ENCODE measurements around the gene HNRNPM.

The HNRNPM gene

GRCh38 chr19:8525401-8525684 lies 80.6 kb downstream of the HNRNPM start:
- Histone ChIP-seq H2AK5ac (ENCODE audit: low read depth, low read length) (no peak overlapping the region), H3K27ac (replicated peaks; ENCODE audit: low read length) (peak overlapping the region; percentile 79), H3K36me3 (replicated peaks in 1 of 2; ENCODE audit: control insufficient read depth in 2 of 2, insufficient read depth in 2 of 2, low read length in 2 of 2) (peaks cover 0 to 2% of the 10 kb centered on the region in 2 donors), H3K27me3 (ENCODE audit: control insufficient read depth in 3 of 3, insufficient read depth in 3 of 3, low read depth in 1 of 3, low read length in 3 of 3) (peaks cover 0 to 7% (median 0%) of the 10 kb centered on the region in 3 experiments), H3K23ac (ENCODE audit: low read depth, low read length, poor library complexity) (no peak overlapping the region), H2BK15ac (ENCODE audit: low read length) (no peak overlapping the region), H2BK120ac (ENCODE audit: low read depth, low read length) (no peak overlapping the region), H3K18ac (ENCODE audit: low read length) (peak overlapping the region; percentile 50), H3K4ac (ENCODE audit: low read length) (no peak overlapping the region), H4K8ac (ENCODE audit: low read depth, low read length) (no peak overlapping the region), H3K4me3 (ENCODE audit: low read length in 2 of 2) (peak overlapping the region in 1 of 2 donors; percentile 26), H3K14ac (ENCODE audit: low read length) (no peak overlapping the region), H3K9me3 (replicated peaks in 1 of 2; ENCODE audit: control insufficient read depth in 2 of 2, insufficient read depth in 1 of 2, low read depth in 1 of 2, low read length in 2 of 2) (peaks cover 0 to 1% of the 10 kb centered on the region in 2 donors), H2BK5ac (ENCODE audit: low read length) (no peak overlapping the region), H4K91ac (ENCODE audit: low read depth, low read length, poor library complexity) (no peak overlapping the region), H3K4me2 (ENCODE audit: insufficient read depth, low read length, poor library complexity, severe bottlenecking) (peak overlapping the region; percentile 50), H2BK12ac (ENCODE audit: low read length) (no peak overlapping the region), H3K4me1 (ENCODE audit: control insufficient read depth in 2 of 2, insufficient read depth in 1 of 2, low read depth in 1 of 2, low read length in 2 of 2) (peaks cover 6 to 9% of the 10 kb centered on the region in 2 donors), H2AFZ (ENCODE audit: low read length) (peak overlapping the region; percentile 85), H3K79me1 (ENCODE audit: low read depth, low read length) (peaks cover 11% of the 10 kb centered on the region), H3K9ac (ENCODE audit: low read depth, low read length, poor library complexity) (no peak overlapping the region)
- no CpG with 5 or more reads among the region's 15 CpGs for WGBS, 2 donors (ENCODE audit: extremely low coverage in 2 of 2, insufficient read length in 2 of 2, insufficient replicate concordance in 1 of 2)
- peak; percentile 100 for DNase-seq (ENCODE audit: low spot score)

GRCh38 chr19:8526345-8527091 lies 81.7 kb downstream of the HNRNPM start:
- DNase-seq (ENCODE audit: low spot score): peak; percentile 92
- peak overlapping the region; percentile 72 to 87 for H3K4me3 ChIP-seq (ENCODE audit: low read length in 2 of 2)
- H3K14ac ChIP-seq (ENCODE audit: low read length): no peak overlapping the region
- peak overlapping the region; percentile 95 for H3K9ac ChIP-seq (ENCODE audit: low read depth, low read length, poor library complexity)
- peak overlapping the region; percentile 94 for H2AFZ ChIP-seq (ENCODE audit: low read length)
- H3K23ac ChIP-seq (ENCODE audit: low read depth, low read length, poor library complexity): peak overlapping the region; percentile 97
- H3K27me3 ChIP-seq (ENCODE audit: control insufficient read depth in 3 of 3, insufficient read depth in 3 of 3, low read depth in 1 of 3, low read length in 3 of 3): peaks cover 0 to 7% (median 0%) of the 10 kb centered on the region in 3 experiments
- H3K4me2 ChIP-seq (ENCODE audit: insufficient read depth, low read length, poor library complexity, severe bottlenecking): peak overlapping the region; percentile 94
- H3K4ac ChIP-seq (ENCODE audit: low read length): no peak overlapping the region
- H3K4me1 ChIP-seq (ENCODE audit: control insufficient read depth in 2 of 2, insufficient read depth in 1 of 2, low read depth in 1 of 2, low read length in 2 of 2): peaks cover 6 to 9% of the 10 kb centered on the region in 2 donors
- peak overlapping the region; percentile 58 for H2BK15ac ChIP-seq (ENCODE audit: low read length)
- H4K91ac ChIP-seq (ENCODE audit: low read depth, low read length, poor library complexity): no peak overlapping the region
- H2AK5ac ChIP-seq (ENCODE audit: low read depth, low read length): peak overlapping the region; percentile 33
- peaks cover 0 to 2% of the 10 kb centered on the region in 2 donors for H3K36me3 ChIP-seq (replicated peaks in 1 of 2; ENCODE audit: control insufficient read depth in 2 of 2, insufficient read depth in 2 of 2, low read length in 2 of 2)
- H3K18ac ChIP-seq (ENCODE audit: low read length): peak overlapping the region; percentile 94
- peak overlapping the region; percentile 73 for H2BK12ac ChIP-seq (ENCODE audit: low read length)
- H2BK5ac ChIP-seq (ENCODE audit: low read length): peak overlapping the region; percentile 30
- no peak overlapping the region for H2BK120ac ChIP-seq (ENCODE audit: low read depth, low read length)
- peak overlapping the region; percentile 74 for H4K8ac ChIP-seq (ENCODE audit: low read depth, low read length)
- H3K79me1 ChIP-seq (ENCODE audit: low read depth, low read length): peaks cover 11% of the 10 kb centered on the region
- H3K9me3 ChIP-seq (replicated peaks in 1 of 2; ENCODE audit: control insufficient read depth in 2 of 2, insufficient read depth in 1 of 2, low read depth in 1 of 2, low read length in 2 of 2): peaks cover 0 to 1% of the 10 kb centered on the region in 2 donors
- whole genome bisulfite sequencing, 2 donors (ENCODE audit: extremely low coverage in 2 of 2, insufficient read length in 2 of 2, insufficient replicate concordance in 1 of 2): no CpG with 5 or more reads among the region's 57 CpGs
- peak overlapping the region; percentile 85 for H3K27ac ChIP-seq (replicated peaks; ENCODE audit: low read length)

DNA sequence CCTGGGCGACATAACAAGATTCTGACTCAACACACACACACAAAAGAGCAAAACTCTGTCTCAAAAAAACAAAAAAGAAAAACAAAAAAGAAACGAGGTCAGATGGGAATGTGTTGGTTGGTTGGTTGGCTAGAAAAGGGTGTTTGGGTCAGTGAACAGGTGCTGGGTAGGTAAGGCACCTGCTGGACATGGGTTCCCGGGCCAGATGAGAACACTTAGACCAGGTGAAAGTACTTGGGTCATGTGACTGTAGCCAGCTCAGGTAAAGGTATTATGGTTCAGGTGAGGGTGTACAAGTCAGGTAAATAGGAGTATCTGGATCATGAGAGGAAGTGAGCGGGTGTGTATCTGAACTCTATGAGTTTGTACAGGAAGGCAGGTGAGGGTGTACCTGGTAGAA lies 83.7 kb downstream of the HNRNPM start:
- Histone ChIP-seq H2AFZ (ENCODE audit: low read length) (no peak overlapping the region), H3K9ac (ENCODE audit: low read depth, low read length, poor library complexity) (no peak overlapping the region), H3K4me1 (ENCODE audit: control insufficient read depth in 2 of 2, insufficient read depth in 1 of 2, low read depth in 1 of 2, low read length in 2 of 2) (peaks cover 6 to 9% of the 10 kb centered on the region in 2 donors), H3K4me2 (ENCODE audit: insufficient read depth, low read length, poor library complexity, severe bottlenecking) (no peak overlapping the region), H4K91ac (ENCODE audit: low read depth, low read length, poor library complexity) (no peak overlapping the region), H3K23ac (ENCODE audit: low read depth, low read length, poor library complexity) (no peak overlapping the region), H2BK12ac (ENCODE audit: low read length) (no peak overlapping the region), H3K9me3 (replicated peaks in 1 of 2; ENCODE audit: control insufficient read depth in 2 of 2, insufficient read depth in 1 of 2, low read depth in 1 of 2, low read length in 2 of 2) (peaks cover 0 to 1% of the 10 kb centered on the region in 2 donors), H3K36me3 (replicated peaks in 1 of 2; ENCODE audit: control insufficient read depth in 2 of 2, insufficient read depth in 2 of 2, low read length in 2 of 2) (peaks cover 0 to 2% of the 10 kb centered on the region in 2 donors), H3K27me3 (ENCODE audit: control insufficient read depth in 3 of 3, insufficient read depth in 3 of 3, low read depth in 1 of 3, low read length in 3 of 3) (peaks cover 0 to 7% (median 0%) of the 10 kb centered on the region in 3 experiments), H2BK120ac (ENCODE audit: low read depth, low read length) (no peak overlapping the region), H3K79me1 (ENCODE audit: low read depth, low read length) (peaks cover 11% of the 10 kb centered on the region), H3K4me3 (ENCODE audit: low read length in 2 of 2) (no peak overlapping the region), H4K8ac (ENCODE audit: low read depth, low read length) (no peak overlapping the region), H3K14ac (ENCODE audit: low read length) (no peak overlapping the region), H3K4ac (ENCODE audit: low read length) (no peak overlapping the region), H3K27ac (replicated peaks; ENCODE audit: low read length) (no peak overlapping the region), H2BK15ac (ENCODE audit: low read length) (no peak overlapping the region), H2BK5ac (ENCODE audit: low read length) (no peak overlapping the region), H2AK5ac (ENCODE audit: low read depth, low read length) (no peak overlapping the region), H3K18ac (ENCODE audit: low read length) (no peak overlapping the region)
- no peak for DNase-seq (ENCODE audit: low spot score)
- no CpG with 5 or more reads among the region's 4 CpGs for WGBS, 2 donors (ENCODE audit: extremely low coverage in 2 of 2, insufficient read length in 2 of 2, insufficient replicate concordance in 1 of 2)

DNA sequence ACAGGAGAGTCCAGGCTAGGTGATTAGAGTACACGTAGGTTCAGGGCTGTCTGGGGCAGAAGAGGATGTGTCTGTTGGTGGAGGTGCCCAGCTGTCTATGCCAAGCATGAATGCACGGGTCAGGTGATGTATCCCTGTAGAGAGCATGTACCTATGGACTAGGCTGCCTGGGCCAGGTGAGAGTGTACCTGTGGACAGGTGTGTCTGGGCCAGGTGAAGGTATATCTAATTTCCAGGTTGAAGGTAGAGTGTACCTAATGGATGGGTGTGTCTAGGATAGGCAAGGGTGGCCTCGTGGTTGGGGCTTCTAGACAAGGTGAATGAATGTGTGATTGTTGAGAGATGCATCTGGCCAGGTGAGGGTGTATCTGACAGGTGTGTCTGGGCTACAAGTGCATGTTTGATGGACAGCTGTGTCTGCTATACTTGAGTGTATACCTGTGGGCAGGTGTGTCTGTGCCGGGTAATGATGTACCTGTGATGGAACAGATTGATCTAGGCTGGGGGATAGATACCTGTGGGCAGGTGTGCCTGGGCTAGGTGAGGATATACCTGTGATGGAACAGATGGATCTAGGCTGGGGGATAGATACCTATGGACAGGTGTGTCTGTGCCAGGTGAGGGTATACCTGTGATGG lies 84.7 kb downstream of the HNRNPM start:
- H3K4me3 ChIP-seq (ENCODE audit: low read length in 2 of 2): peak overlapping the region in 1 of 2 donors; percentile 15
- peaks cover 0 to 1% of the 10 kb centered on the region in 2 donors for H3K9me3 ChIP-seq (replicated peaks in 1 of 2; ENCODE audit: control insufficient read depth in 2 of 2, insufficient read depth in 1 of 2, low read depth in 1 of 2, low read length in 2 of 2)
- H2BK15ac ChIP-seq (ENCODE audit: low read length): no peak overlapping the region
- no peak overlapping the region for H2BK120ac ChIP-seq (ENCODE audit: low read depth, low read length)
- peak overlapping the region; percentile 5 for H3K9ac ChIP-seq (ENCODE audit: low read depth, low read length, poor library complexity)
- H3K36me3 ChIP-seq (replicated peaks in 1 of 2; ENCODE audit: control insufficient read depth in 2 of 2, insufficient read depth in 2 of 2, low read length in 2 of 2): peaks cover 0 to 2% of the 10 kb centered on the region in 2 donors
- no peak overlapping the region for H3K4me2 ChIP-seq (ENCODE audit: insufficient read depth, low read length, poor library complexity, severe bottlenecking)
- peak overlapping the region; percentile 6 for H2AK5ac ChIP-seq (ENCODE audit: low read depth, low read length)
- peaks cover 6 to 9% of the 10 kb centered on the region in 2 donors for H3K4me1 ChIP-seq (ENCODE audit: control insufficient read depth in 2 of 2, insufficient read depth in 1 of 2, low read depth in 1 of 2, low read length in 2 of 2)
- H2BK12ac ChIP-seq (ENCODE audit: low read length): no peak overlapping the region
- no peak overlapping the region for H4K91ac ChIP-seq (ENCODE audit: low read depth, low read length, poor library complexity)
- no peak overlapping the region for H2AFZ ChIP-seq (ENCODE audit: low read length)
- no CpG with 5 or more reads among the region's 4 CpGs for WGBS, 2 donors (ENCODE audit: extremely low coverage in 2 of 2, insufficient read length in 2 of 2, insufficient replicate concordance in 1 of 2)
- H3K27ac ChIP-seq (replicated peaks; ENCODE audit: low read length): no peak overlapping the region
- H3K27me3 ChIP-seq (ENCODE audit: control insufficient read depth in 3 of 3, insufficient read depth in 3 of 3, low read depth in 1 of 3, low read length in 3 of 3): peaks cover 0 to 7% (median 0%) of the 10 kb centered on the region in 3 experiments
- no peak overlapping the region for H3K18ac ChIP-seq (ENCODE audit: low read length)
- no peak overlapping the region for H2BK5ac ChIP-seq (ENCODE audit: low read length)
- no peak overlapping the region for H3K4ac ChIP-seq (ENCODE audit: low read length)
- peaks cover 11% of the 10 kb centered on the region for H3K79me1 ChIP-seq (ENCODE audit: low read depth, low read length)
- DNase-seq (ENCODE audit: low spot score): no peak
- no peak overlapping the region for H3K14ac ChIP-seq (ENCODE audit: low read length)
- no peak overlapping the region for H4K8ac ChIP-seq (ENCODE audit: low read depth, low read length)
- peak overlapping the region; percentile 46 for H3K23ac ChIP-seq (ENCODE audit: low read depth, low read length, poor library complexity)

Data from neuronal stem cell (in vitro differentiated cells).